ENCODE measurements around the gene ALK.

Gene ALK

GRCh38 chr2:29733965-29734364 is 187.4 kb downstream of the ALK start:
- no peak for TF ChIP-seq CTCF (IDR thresholded peaks at IDR 0.05; ENCODE audit: insufficient read depth, low read depth, low read length, missing control alignments)
- no peak for DNase-seq (ENCODE audit: low read depth)
- H3K4me3 ChIP-seq (ENCODE audit: low read depth, low read length) = no peak overlapping the region

GRCh38 chr2:29733213-29733612 is 188.2 kb downstream of the ALK start:
- no peak for DNase-seq (ENCODE audit: low read depth)
- TF ChIP-seq CTCF (IDR thresholded peaks at IDR 0.05; ENCODE audit: insufficient read depth, low read depth, low read length, missing control alignments) = no peak
- no peak overlapping the region for H3K4me3 ChIP-seq (ENCODE audit: low read depth, low read length)

GRCh38 chr2:29731948-29732347 is 189.4 kb downstream of the ALK start:
- TF ChIP-seq CTCF (IDR thresholded peaks at IDR 0.05; ENCODE audit: insufficient read depth, low read depth, low read length, missing control alignments) = no peak
- DNase-seq (ENCODE audit: low read depth) = no peak
- no peak overlapping the region for H3K4me3 ChIP-seq (ENCODE audit: low read depth, low read length)

GRCh38 chr2:29729932-29730331 is 191.5 kb downstream of the ALK start:
- no peak for TF ChIP-seq CTCF (IDR thresholded peaks at IDR 0.05; ENCODE audit: insufficient read depth, low read depth, low read length, missing control alignments)
- no peak overlapping the region for H3K4me3 ChIP-seq (ENCODE audit: low read depth, low read length)
- no peak for DNase-seq (ENCODE audit: low read depth)

GRCh38 chr2:29729401-29729800 is 192.0 kb downstream of the ALK start:
- H3K4me3 ChIP-seq (ENCODE audit: low read depth, low read length) = no peak overlapping the region
- DNase-seq (ENCODE audit: low read depth) = no peak
- no peak for TF ChIP-seq CTCF (IDR thresholded peaks at IDR 0.05; ENCODE audit: insufficient read depth, low read depth, low read length, missing control alignments)

- TF ChIP-seq CTCF (IDR thresholded peaks at IDR 0.05; ENCODE audit: insufficient read depth, low read depth, low read length, missing control alignments) = no peak
- no peak overlapping the region for H3K4me3 ChIP-seq (ENCODE audit: low read depth, low read length)
- DNase-seq (ENCODE audit: low read depth) = no peak
Observed at GRCh38 chr2:29726976-29727375, 194.4 kb downstream of the ALK start.

- DNase-seq (ENCODE audit: low read depth) = no peak
- H3K4me3 ChIP-seq (ENCODE audit: low read depth, low read length) = no peak overlapping the region
- TF ChIP-seq CTCF (IDR thresholded peaks at IDR 0.05; ENCODE audit: insufficient read depth, low read depth, low read length, missing control alignments) = no peak
Observed at GRCh38 chr2:29725610-29726009, 195.8 kb downstream of the ALK start.

Data from GM12865 (cell line).